Measurements from ENCODE around the gene PDE8B. TPM values are rescaled to one million over a fixed set of nuclear protein-coding genes. Genes with fewer than 3 reads are reported as not detected.

PDE8B gene
- total and polyA plus RNA-seq, 2 experiments from 2014 or later, result 0.45 to 0.91 TPM

- TF ChIP-seq REST (IDR thresholded peaks at IDR 0.05; ENCODE audit: unreplicated experiment) (no peak), ETS1 (IDR thresholded peaks at IDR 0.05) (no peak), ZNF331 (CRISPR knock-in tag; IDR thresholded peaks at IDR 0.05; ENCODE audit: low read depth) (no peak), JUNB (IDR thresholded peaks at IDR 0.05; ENCODE audit: unreplicated experiment) (no peak), CREB1 (CRISPR knock-in tag; IDR thresholded peaks at IDR 0.05; ENCODE audit: low read depth) (no peak), POLR2AphosphoS5 (IDR thresholded peaks at IDR 0.05; ENCODE audit: low read depth) (no peak), CTCF (conservative IDR thresholded peaks at IDR 0.05; ENCODE audit: low read depth in 2 of 2) (no peak), EZH2 (IDR thresholded peaks at IDR 0.05; ENCODE audit: low read depth, unreplicated experiment) (no peak), STAT1 (IDR thresholded peaks at IDR 0.05; ENCODE audit: unreplicated experiment) (no peak)
These were observed 115.6 kb downstream of the PDE8B start (continued) for GRCh38 chr5:77325921-77326541.

- Histone ChIP-seq H3K4me1 (ENCODE audit: insufficient read depth) (peaks cover 10% of the 10 kb centered on the region), H3K9me2 (ENCODE audit: insufficient read depth) (peaks cover 10% of the 10 kb centered on the region; the same call in 1 of the 2 replicates), H3K4me3 (no peak overlapping the region), H4K20me1 (replicated peaks; ENCODE audit: insufficient read depth) (no peaks in the 10 kb centered on the region), H3K79me2 (replicated peaks; ENCODE audit: insufficient read depth) (no peaks in the 10 kb centered on the region), H3F3A (replicated peaks; ENCODE audit: low read depth) (no peaks in the 10 kb centered on the region), H3K27me3 (ENCODE audit: insufficient read depth) (no peaks in the 10 kb centered on the region), H3K36me3 (ENCODE audit: insufficient read depth) (no peaks in the 10 kb centered on the region), H3K4me2 (no peak overlapping the region), H2AFZ (no peak overlapping the region), H3K27ac (ENCODE audit: low read depth) (no peak overlapping the region)
- TF ChIP-seq ETS1 (IDR thresholded peaks at IDR 0.05) (no peak), CTCF (conservative IDR thresholded peaks at IDR 0.05; ENCODE audit: low read depth in 2 of 2) (no peak), CREB1 (CRISPR knock-in tag; IDR thresholded peaks at IDR 0.05; ENCODE audit: low read depth) (no peak)
- Mint-ChIP-seq H3K27me3 (ENCODE audit: insufficient read depth, low read depth, poor library complexity) (peaks cover 1% of the 10 kb centered on the region), H3K27ac (no peak overlapping the region), H3K4me3 (no peak overlapping the region), H3K9me3 (no peaks in the 10 kb centered on the region; the same call in 2 of the 3 replicates), H3K4me1 (peaks cover 12% of the 10 kb centered on the region), H3K36me3 (ENCODE audit: low read depth) (no peaks in the 10 kb centered on the region)
- DNase-seq (ENCODE audit: low spot score) (no peak), ATAC-seq (no peak)
These were observed 116.7 kb downstream of the PDE8B start for GRCh38 chr5:77326986-77327734.

Data from GM23338 (cell line).